ENCODE data around the gene ARMC2.

Gene ARMC2

DNA sequence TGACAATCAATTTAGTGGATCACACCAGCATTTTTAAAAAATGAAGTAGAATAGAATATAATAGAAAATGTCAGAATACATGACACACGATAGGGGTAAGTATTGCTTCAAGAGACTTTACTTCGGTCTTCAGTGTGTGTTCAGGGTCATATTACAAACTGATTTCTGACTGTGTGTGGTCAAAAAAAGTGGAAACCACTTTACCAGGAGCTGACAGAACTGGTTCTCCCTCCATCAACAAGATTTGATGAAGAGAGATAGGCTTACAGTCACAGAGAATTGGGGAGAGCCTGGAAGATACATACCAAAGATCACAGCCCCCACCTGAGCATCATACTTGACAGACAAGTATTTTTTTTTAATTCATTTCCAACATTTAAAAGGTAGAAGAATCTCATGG, 21.7 kb downstream of the ARMC2 start:
- no peak for DNase-seq (ENCODE audit: low read depth)
- H3K4me3 ChIP-seq (ENCODE audit: low read length), result no peak overlapping the region
- TF ChIP-seq, protein P1, sequence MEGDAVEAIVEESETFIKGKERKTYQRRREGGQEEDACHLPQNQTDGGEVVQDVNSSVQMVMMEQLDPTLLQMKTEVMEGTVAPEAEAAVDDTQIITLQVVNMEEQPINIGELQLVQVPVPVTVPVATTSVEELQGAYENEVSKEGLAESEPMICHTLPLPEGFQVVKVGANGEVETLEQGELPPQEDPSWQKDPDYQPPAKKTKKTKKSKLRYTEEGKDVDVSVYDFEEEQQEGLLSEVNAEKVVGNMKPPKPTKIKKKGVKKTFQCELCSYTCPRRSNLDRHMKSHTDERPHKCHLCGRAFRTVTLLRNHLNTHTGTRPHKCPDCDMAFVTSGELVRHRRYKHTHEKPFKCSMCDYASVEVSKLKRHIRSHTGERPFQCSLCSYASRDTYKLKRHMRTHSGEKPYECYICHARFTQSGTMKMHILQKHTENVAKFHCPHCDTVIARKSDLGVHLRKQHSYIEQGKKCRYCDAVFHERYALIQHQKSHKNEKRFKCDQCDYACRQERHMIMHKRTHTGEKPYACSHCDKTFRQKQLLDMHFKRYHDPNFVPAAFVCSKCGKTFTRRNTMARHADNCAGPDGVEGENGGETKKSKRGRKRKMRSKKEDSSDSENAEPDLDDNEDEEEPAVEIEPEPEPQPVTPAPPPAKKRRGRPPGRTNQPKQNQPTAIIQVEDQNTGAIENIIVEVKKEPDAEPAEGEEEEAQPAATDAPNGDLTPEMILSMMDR (conservative IDR thresholded peaks at IDR 0.05; ENCODE audit: low read depth, low read length), result no peak

DNA sequence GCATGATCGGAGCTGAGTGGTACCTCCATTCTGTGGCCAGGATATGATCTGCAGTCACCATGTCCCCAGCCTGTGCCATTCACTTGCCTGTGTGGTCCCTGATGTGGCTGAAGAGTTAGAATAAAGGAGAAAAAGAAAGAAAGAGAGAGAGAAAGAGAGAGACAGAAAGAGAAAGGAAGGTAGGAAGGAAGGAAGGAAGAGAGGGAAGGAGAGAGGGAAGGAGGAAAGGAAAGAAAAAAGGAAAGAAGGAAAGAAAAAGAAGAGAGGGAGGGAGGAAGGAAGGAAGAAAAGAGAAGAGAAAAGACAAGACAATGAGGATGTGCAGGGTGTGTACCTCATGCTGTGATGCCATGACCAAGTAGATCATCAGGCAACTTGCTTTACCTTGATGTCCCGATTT, 22.1 kb downstream of the ARMC2 start:
- no peak overlapping the region for H3K4me3 ChIP-seq (ENCODE audit: low read length)
- no peak for DNase-seq (ENCODE audit: low read depth)
- TF ChIP-seq, protein P1 (conservative IDR thresholded peaks at IDR 0.05; ENCODE audit: low read depth, low read length), result no peak

DNA sequence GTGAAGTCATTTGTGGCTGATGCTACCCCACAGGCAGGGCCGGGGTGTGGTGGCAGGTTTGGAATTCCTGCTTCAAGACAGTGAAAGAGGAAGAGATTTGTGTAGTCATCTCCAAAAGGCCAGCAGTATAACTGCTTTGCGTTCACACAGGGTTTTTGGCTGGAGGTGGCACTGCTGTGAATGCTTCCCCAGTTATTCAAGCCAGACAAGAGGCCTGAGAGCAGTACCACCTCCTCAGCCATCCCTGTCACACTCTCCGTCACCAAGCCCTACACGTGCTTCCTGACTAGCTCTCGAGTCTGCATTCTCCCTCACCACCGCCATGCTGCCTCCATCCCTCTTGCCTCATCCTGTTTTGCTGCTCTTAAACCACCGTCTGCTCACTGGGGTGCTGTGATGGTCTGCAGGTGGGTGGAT, 23.9 kb downstream of the ARMC2 start:
- TF ChIP-seq, protein P1 (conservative IDR thresholded peaks at IDR 0.05; ENCODE audit: low read depth, low read length), result no peak
- no peak overlapping the region for H3K4me3 ChIP-seq (ENCODE audit: low read length)
- DNase-seq (ENCODE audit: low read depth), result no peak

DNA sequence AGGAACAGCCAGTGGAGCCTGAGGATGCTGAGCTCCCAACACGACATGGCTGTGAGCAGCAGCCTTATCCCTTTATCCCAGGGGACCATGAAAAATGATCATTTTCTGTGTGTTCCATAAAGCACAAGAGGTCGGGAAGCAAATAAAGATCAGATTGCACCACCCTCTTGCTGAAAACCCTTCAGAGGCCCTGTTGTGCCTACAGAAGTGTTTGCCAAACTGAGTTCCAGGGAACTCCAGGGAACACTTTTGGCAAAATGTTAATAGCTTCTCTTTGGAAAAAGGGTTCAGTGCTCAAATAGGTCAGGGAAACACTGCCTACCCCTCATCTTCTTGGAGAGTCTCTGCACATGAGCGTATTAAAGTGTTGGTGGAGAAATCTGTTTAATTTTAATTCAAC, 24.4 kb downstream of the ARMC2 start:
- no peak overlapping the region for H3K4me3 ChIP-seq (ENCODE audit: low read length)
- TF ChIP-seq, protein P1 (conservative IDR thresholded peaks at IDR 0.05; ENCODE audit: low read depth, low read length), result no peak
- DNase-seq (ENCODE audit: low read depth), result no peak

DNA sequence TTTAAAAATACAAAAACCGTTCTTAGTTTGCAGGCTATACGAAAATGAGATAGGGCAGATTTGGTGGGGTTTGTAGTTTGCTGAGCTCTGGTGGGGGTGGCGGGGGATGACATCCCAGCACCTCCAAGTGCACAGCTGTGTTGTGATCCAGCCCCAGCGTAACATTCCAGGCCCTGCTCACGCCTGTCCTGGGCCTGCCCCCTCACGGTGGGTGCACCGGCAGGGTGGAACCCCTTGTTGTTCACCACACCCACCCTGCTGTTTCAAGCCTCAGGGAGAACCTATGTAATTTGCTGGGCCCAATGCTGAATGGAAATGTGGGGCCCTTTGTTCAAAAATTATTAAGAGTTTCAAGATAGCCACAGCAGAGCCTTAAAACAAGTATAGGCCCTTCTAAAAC, 25.0 kb downstream of the ARMC2 start:
- TF ChIP-seq, protein P1 (conservative IDR thresholded peaks at IDR 0.05; ENCODE audit: low read depth, low read length), result no peak
- DNase-seq (ENCODE audit: low read depth), result no peak
- no peak overlapping the region for H3K4me3 ChIP-seq (ENCODE audit: low read length)

DNA sequence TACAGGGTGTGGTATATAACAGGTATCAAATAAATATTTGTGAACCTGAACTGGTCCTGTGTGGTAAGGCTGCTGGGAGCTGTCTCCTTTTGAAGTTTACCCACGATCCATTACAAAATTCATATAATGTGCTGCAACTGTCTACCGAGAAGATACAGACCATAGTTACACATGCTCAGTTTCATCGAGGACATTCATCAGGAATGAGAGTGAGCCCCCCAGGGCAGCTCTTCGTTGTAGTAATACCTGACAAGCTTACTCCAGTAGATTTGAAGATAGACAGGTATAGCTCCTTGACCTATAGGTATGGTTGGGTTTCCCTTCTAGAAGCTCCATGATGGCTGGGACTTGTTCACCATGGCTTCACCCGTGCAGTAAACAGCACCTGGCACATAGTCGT, 25.7 kb downstream of the ARMC2 start:
- TF ChIP-seq, protein P1 (conservative IDR thresholded peaks at IDR 0.05; ENCODE audit: low read depth, low read length), result no peak
- DNase-seq (ENCODE audit: low read depth), result no peak
- H3K4me3 ChIP-seq (ENCODE audit: low read length), result no peak overlapping the region

DNA sequence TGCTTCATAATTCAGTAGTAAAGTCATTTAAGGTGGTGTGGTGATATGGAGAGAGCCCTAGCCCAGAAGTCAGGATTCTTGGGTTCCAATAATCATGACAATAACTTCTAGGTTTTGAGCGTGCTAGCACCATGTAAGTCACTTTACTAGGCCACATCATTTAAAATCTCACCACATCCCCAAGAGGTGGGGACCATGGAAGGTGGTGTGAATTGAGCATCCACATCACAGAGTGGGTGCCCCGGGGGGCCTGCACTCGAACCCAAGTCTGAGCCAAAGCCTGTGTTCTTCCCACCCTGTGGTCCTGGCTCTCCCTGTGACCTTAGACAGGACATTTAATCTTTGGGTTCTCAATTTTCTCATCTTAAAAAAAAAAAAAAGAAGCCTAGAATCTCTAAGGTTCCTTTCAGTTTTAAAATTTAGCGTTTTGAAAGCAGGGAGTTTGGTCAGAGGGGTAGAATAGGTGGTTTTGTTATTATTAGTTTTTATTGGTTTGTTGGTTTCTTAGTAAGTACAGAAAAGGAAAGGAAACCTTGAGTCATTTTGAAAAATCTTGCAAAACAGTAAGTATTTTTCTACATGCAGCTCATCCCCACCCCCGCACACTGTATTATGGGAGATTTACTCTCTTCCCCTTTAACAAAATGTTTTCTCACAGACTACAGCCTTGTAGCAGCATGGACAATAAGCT, 26.4 kb downstream of the ARMC2 start:
- TF ChIP-seq, protein P1 (conservative IDR thresholded peaks at IDR 0.05; ENCODE audit: low read depth, low read length), result no peak
- DNase-seq (ENCODE audit: low read depth), result no peak
- no peak overlapping the region for H3K4me3 ChIP-seq (ENCODE audit: low read length)

Data from retinal pigment epithelial cell (primary cell).